HG03460 (cell line): ENCODE measurements around the gene SPON2.

ENCODE experiments used
- ATAC-seq: cut with Tn5 transposase; IDR thresholded peaks from one replicate; pipeline ENCODE4 v1.9.1; 2021; ENCODE audit not compliant: unreplicated experiment

The SPON2 gene

GRCh38 chr4:1195109-1195671 is 22.8 kb upstream of the SPON2 start:
- no peak for ATAC-seq

DNA sequence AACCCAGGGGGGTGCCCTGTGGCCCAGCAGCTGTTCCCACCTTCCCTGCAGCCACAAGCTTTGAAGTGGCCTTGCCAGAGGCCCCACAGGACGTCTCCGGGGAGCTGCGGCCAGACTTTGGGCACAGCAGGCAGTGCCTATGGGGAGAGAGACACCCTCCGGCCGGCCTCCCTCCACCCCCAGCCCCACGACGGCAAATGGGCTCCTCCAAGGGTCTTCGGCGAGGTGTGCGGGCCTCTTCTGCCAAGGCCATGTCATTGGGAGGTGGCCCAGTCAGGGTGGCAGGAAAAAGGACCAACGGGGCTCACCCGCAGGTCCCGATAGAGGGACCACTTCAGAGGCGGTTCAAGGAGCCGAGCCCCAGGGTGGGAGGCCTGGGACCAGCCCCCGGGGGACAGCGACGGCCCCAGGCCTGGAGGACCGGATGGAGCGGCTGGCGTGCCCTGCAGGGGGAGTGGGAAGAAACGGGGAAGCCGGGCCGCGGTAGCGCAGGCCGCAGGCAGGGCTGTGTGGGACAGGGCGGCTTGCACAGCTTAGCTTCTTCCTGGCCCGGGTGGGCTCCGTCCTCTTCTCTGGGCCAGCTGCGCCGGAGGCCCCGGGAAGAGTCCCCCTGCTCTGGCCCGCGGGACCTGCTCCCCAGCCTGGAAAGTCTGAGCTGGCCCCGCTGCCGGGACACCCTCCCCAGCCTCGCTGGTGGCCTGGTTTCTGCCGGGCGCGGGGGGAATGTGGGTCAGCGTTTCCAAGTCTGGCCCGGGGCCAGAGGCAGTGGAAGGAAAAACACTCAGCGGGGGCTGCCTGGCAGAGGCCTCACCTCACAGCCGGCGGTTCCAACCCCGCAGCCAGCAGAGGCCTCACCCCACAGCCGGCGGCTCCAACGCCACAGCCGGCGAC is 21.9 kb upstream of the SPON2 start:
- ATAC-seq = no peak

GRCh38 chr4:1193206-1194009 is 21.0 kb upstream of the SPON2 start:
- no peak for ATAC-seq

DNA sequence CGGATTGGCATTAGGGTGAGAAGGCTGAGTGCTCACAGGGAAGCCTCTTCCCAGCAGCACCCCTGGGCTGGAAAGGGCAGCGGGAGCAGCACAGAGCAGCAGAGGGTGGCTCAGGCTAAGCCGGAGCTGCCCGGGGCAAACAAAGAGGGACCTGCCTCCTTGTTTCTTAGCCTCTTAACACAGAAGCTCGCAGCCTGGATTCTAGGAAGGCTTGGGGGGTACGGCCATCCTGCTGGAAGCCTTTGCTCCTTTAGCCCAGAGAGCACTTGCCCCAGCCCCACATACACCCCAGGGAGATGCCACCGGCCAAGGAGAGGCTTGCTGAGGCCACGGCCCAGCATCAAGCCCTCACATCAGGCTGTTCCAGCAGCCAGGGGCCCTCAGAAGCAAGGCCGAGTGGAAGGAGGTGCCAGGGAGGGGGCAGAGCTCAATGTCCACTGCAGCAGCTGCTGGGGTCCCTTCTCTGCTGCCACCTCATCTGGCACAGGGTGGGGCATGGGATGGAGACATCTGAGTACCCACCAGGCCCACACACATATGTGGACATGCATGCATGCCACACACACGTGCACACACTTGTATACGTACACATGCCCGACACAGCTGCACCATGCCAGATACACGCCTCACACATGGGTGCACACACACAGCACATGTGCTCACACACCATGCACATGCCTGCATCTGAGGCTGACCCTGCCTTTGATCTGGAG is 20.3 kb upstream of the SPON2 start:
- no peak for ATAC-seq

DNA sequence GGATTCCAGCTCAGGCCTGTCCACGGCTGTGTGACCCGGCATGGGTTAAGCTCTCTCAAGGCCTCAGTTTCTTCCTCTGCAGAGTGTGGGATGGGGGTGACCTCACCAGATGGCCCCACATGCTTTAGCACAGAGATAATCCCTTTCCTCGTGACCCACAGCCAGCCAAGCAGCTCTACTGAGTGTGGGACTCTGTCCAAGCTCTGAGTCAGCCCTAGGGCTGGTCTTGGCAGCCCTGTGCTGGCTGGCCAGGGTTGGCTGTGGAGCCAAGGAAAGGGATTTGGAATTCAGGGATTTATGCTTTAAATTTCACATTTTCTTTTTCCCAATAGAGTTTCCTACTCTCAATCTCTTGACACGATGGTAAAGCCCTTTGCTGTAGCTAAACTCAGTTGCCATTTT is 19.7 kb upstream of the SPON2 start:
- no peak for ATAC-seq

DNA sequence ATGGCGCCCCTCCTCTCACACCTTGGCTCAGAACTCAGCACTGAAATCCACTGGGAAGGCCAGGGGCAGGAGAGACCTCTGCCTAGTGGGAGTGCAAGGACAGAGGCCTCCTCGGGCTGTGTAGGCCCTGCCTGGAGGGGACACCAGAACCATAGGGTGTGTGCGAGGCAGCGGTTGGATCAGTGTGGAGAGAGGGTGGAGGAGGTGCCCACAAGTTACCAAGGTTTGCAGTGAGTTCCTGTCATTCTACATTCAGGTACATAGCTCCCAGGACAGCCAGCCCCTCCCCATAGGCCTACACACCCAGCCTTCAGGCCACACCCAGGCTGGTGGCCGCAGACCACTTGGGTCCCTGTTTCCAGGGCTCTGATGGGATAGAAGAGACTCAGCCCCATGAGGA is 19.2 kb upstream of the SPON2 start:
- ATAC-seq = no peak

GRCh38 chr4:1187182-1187581 is 14.8 kb upstream of the SPON2 start:
- ATAC-seq = no peak

DNA sequence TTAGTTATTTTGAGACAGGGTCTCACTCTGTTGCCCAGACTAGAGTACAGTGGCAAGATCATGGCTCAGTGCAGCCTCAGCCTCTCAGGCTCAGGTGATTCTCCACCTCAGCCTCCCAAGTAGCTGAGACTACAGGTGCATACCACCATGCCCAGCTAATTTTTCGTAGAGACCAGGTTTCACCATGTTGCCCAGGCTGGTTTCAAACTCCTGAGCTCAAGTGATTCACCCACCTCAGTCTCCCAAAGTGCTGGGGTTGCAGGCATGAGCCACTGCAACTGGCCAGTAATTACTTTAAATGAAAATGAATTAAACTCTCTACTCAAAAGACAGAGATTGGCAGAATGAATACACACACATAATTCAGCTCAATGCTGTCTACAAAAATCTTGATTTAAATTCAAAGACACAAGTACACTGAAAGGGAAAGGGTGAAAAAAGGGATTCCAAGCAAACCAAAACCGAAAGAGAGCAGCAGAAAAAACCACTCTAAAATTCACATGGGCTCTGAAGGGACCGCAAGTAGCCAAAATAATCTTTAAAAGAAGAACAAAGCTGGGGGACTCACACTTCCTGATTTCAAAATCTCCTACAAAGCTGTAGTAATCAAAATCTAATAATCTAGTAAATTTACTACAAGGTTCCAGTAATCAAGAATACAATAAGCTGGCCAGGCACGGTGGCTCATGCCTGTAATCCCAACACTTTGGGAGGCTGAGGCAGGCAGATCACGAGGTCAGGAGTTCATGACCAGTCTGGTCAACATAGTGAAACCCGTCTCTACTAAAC is 11.8 kb upstream of the SPON2 start:
- ATAC-seq = peak; percentile 78

DNA sequence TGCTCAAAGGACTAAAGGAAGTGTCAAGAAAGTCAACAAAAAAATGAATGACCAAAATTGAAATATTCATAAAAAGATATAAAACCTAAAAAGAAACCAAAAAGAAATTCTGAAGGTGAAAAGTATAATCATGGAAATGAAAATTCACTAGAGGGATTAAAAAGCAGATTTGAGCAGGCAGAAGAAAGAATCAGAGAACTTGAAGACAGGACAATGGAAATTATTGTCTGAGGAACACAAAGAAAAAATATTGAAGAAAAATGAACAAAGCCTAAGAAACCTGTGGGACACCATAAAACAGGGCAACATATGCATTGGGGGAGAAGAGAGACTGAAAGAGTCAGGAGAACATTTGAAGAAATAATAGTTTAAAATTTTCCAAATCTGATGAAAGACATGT is 9.9 kb upstream of the SPON2 start:
- no peak for ATAC-seq

DNA sequence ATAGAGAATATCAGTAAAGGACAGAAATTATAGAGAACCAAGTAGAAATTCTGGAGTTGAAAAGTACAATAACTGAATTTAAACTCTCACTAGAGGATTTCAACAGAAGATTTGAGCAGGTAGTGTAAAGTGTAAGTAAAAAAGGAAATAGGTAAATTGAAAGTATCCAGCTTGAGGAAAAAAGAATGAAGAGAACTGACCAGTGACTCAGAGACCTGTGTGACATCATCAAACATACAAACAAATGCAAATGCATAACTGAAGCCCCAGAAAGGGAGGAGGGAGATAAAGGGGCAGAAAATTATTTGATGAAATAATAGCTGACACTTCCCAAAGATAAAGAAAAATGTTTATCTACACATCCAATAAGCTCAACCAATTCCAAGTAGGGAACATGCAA is 8.3 kb upstream of the SPON2 start:
- no peak for ATAC-seq

GRCh38 chr4:1179976-1180375 is 7.6 kb upstream of the SPON2 start:
- ATAC-seq = no peak

DNA sequence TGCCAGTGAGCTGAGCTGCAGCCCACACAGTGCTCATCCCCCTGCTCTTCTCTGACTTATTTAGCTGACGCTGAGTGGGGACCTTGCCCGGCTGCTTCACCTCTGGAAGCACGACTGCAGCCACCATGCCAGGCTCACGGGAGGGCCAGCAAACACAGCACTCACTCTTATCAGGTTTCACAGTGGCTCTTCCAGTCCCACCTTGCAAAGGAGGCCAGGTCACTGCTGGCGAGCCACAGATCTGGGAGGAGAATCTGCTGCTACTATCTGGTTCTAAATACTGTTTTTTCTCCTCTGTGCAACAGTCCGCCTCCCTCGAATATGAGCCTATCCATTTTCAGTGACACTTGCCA is 6.7 kb upstream of the SPON2 start:
- ATAC-seq = no peak

DNA sequence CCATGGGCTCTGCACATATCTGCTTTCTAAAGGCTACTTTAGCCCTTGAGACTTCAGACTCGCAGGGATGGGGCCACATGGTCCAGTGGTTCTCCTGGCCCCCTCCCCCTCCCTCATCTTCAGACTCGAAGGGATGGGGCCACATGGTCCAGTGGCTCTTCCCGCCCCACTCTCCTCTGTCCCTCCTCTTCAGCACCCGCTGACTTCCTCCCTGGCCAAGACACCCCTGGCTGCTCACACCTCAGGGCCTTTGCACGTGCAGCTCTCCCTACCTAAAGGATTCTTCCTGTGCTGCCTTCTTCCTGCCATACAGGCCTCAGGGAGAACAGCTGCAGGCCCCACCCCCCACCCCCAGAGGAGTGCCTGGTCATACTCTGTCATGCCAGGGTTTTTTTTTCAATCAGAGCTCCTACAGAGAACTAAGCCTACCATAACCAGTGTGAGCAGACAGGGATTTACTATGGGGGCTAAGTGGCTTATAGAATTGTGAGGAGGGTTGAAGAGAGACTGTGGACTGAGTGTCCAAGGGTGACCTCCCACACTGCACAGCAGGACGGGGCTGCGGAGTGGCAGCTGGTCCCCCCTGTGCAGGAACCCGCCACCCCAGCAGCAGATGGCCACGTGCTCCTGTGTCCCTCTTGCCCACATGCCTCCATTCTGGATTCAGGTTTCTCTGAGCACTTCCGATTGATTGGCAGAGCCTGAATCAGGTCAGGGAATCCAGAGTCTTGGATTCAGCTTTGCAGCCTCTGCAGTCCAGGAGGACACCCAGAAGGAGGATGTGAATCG is 6.1 kb upstream of the SPON2 start:
- no peak for ATAC-seq

- ATAC-seq = no peak
Observed at GRCh38 chr4:1177274-1178141, 5.1 kb upstream of the SPON2 start.

- ATAC-seq = no peak
Observed at GRCh38 chr4:1176398-1177273, 4.3 kb upstream of the SPON2 start.

DNA sequence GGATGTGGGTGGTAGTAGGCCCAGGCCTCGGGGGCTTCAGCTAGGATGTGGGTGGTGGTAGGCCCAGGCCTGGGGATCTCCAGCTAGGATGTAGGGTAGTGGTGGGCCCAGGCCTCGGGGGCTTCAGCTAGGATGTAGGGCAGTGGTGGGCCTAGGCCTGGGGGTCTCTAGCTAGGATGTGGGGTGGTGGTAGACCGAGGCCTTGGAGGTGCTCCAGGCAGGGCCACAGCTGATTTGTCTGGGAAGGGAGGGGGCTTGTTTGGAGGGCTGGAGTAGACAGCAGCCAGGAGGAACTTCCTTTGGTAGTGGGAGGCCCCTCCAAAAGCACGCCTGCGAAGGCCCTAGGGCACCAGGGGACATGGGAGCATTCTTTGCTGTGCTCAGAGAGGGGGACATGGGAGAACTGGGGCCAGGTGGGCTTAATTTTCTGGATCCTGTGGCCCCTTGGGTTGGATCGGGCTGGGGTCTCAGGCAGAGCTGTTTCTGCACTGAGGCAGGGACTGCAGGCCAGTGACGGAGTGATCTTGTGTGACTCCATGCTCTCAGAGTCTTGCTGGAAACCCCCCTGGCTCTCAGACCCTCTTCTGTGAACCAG is 3.3 kb upstream of the SPON2 start:
- no peak for ATAC-seq

- no peak for ATAC-seq
Observed at GRCh38 chr4:1174941-1175634, 2.7 kb upstream of the SPON2 start.
